AG04450 (cell line): ENCODE measurements around the gene CCNQ. TPM values are rescaled to one million over a fixed set of nuclear protein-coding genes. Genes with fewer than 3 reads are reported as not detected.

ENCODE experiments used
- CTCF ChIA-PET: fragments of 300-600, 350-600 bp; formaldehyde crosslinking; extraction: SDS; loops from one replicate; lab custom pipeline; 2022; ENCODE audit warnings: antibody characterized with exemption, inconsistent platforms; lab: Charles Lee
- POLR2A ChIA-PET: fragments of 350-600 bp; formaldehyde crosslinking; extraction: SDS; loops from one replicate; lab custom pipeline; 2021; ENCODE audit warnings: antibody characterized with exemption, inconsistent platforms; lab: Yijun Ruan, JAX
- DNase-seq: peaks from one replicate; pipeline ENCODE4 v3.0.0-alpha.2; 2011; ENCODE audit warnings: low read depth, low spot score
- H3K27ac ChIP-seq: one replicate; pipeline ENCODE4 v1.5.1; 2012; ENCODE audit warnings: low read depth, low read length, control low read depth
- H3K27me3 ChIP-seq: one replicate; pipeline ENCODE4 v1.6.0; 2012; ENCODE audit warnings: low read length; ENCODE audit not compliant: control insufficient read depth, insufficient read depth
- H3K4me3 ChIP-seq: 2 replicates; pipeline ENCODE4 v1.5.1; 2011; ENCODE audit warnings: mild to moderate bottlenecking, low read depth, low read length, control low read depth
- H3K9me3 ChIP-seq: 2 replicates; pipeline ENCODE4 v1.5.1; 2012; ENCODE audit warnings: low read length; ENCODE audit not compliant: control insufficient read depth, insufficient read depth
- polyA minus RNA-seq: library from RNA; depleted of rRNA, polyadenylated mRNA; stranded (reverse); fragments of >200 nt; gene quantifications from 2 replicates; pipeline ENCODE4 v1.2.3, GENCODE V29; 2011; rRNA and poly(A)+ RNA removed
- polyA plus RNA-seq: library from polyadenylated mRNA; depleted of rRNA; stranded (reverse); fragments of >200 nt; gene quantifications from 2 replicates; pipeline ENCODE4 v1.2.3, GENCODE V29; 2011; rRNA removed
- TF ChIP-seq, protein P1 (sequence below): IDR thresholded peaks from 2 replicates; pipeline ENCODE4 v1.5.1; 2011; ENCODE audit warnings: low read depth, low read length, control low read depth, inconsistent platforms

CCNQ gene
- 23.6 and 28.1 TPM in 2 replicates for polyA plus RNA-seq
- 15.9 and 17.7 TPM in 2 replicates for polyA minus RNA-seq

DNA sequence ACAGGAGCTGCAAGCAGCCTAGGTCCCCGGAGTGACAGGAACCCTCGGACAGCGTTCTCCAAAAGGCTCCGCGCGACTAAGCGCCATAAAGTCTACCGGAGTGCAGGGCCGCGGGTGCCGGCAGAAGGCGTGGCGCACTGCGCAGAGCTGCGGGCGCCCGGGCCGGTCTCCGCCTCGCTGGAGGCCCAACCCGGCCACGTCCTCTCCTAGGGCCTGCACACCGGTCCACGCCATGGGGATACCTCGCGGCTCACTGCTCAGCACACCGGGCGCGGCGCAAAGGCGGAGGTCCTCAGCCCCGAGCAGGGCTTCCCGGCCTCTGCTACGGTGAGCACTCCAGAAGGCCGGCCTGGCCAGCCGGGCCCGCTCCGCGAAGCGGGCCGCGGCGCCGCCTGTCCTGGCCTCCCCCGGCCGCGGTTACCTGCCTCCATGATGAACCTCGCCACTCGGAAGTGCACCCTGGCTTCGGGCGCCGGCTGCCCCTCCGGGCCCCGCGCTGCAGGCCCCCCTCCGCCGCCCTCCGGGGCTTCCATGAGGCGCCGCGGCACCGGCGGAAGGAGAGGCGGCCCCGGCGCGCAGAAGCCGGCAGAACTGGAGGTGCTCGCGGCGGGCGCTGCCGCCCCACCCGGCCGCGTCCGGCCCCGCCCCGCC, at the start of gene CCNQ:
Gene CCNQ (minus strand): TSS at position 599 of the 651 bp plus-strand sequence. CDS start 66 bp downstream, at position 533.
- Histone ChIP-seq H3K27ac (no peak within 1 kb of the TSS), H3K4me3 (peak within 1 kb of the TSS; percentile 69), H3K9me3 (no peaks in the 10 kb centered on the region), H3K27me3 (no peaks in the 10 kb centered on the region)
- ChIA-PET POLR2A (interaction anchor here (0.8 to 1.0 kb wide), 2 partner anchors 55 to 125 kb away, joined by 4 to 6 read pairs; partner anchors contain the start of gene BCAP31), CTCF (interaction anchor here (0.7 to 4.4 kb wide), 4 partner anchors 11 to 73 kb away, joined by 3 to 20 read pairs (median 9); no protein-coding TSS in a partner anchor)
- no peak for DNase-seq
- TF ChIP-seq, protein P1, sequence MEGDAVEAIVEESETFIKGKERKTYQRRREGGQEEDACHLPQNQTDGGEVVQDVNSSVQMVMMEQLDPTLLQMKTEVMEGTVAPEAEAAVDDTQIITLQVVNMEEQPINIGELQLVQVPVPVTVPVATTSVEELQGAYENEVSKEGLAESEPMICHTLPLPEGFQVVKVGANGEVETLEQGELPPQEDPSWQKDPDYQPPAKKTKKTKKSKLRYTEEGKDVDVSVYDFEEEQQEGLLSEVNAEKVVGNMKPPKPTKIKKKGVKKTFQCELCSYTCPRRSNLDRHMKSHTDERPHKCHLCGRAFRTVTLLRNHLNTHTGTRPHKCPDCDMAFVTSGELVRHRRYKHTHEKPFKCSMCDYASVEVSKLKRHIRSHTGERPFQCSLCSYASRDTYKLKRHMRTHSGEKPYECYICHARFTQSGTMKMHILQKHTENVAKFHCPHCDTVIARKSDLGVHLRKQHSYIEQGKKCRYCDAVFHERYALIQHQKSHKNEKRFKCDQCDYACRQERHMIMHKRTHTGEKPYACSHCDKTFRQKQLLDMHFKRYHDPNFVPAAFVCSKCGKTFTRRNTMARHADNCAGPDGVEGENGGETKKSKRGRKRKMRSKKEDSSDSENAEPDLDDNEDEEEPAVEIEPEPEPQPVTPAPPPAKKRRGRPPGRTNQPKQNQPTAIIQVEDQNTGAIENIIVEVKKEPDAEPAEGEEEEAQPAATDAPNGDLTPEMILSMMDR = no peak

DNA sequence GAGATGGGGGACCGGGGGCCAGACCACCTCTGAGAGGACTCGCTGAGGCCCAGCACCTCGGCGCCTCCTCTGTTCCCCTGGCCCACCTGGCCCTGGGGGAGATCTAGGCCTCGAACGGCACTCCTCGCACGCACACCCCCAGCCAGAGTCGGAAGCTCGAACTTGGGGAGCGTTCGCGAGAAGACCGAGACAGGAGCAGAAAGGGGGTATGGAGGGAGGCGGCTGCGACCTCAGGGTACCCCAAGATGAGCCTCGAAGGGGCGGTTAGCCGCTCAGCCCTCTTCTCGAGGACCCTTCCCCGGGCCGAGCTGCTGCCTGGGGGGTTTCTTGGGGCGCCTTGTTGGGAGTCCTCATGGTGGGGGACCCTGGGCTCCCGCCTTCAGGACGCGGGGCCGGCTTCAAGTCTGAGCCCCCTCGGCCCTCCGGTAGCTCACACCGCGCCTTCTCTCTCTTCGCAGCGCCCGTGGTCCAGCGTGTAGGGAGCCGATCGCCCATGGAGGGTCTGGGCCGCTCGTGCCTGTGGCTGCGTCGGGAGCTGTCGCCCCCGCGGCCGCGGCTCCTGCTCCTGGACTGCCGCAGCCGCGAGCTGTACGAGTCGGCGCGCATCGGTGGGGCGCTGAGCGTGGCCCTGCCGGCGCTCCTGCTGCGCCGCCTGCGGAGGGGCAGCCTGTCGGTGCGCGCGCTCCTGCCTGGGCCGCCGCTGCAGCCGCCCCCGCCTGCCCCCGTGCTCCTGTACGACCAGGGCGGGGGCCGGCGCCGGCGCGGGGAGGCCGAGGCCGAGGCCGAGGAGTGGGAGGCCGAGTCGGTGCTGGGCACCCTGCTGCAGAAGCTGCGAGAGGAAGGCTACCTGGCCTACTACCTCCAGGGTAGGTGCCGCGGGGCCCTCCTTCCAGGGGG, 48.8 kb upstream of the CCNQ start:
- Histone ChIP-seq H3K4me3 (no peak overlapping the region), H3K27ac (no peak overlapping the region), H3K27me3 (peaks cover 40% of the 10 kb centered on the region), H3K9me3 (no peaks in the 10 kb centered on the region)
- POLR2A ChIA-PET = no interaction called here
- TF ChIP-seq, protein P1 = no peak
- CTCF ChIA-PET = interaction anchor here (0.9 kb wide), 1 partner anchor 108 kb away, joined by 4 read pairs; no protein-coding TSS in a partner anchor
- DNase-seq = no peak

DNA sequence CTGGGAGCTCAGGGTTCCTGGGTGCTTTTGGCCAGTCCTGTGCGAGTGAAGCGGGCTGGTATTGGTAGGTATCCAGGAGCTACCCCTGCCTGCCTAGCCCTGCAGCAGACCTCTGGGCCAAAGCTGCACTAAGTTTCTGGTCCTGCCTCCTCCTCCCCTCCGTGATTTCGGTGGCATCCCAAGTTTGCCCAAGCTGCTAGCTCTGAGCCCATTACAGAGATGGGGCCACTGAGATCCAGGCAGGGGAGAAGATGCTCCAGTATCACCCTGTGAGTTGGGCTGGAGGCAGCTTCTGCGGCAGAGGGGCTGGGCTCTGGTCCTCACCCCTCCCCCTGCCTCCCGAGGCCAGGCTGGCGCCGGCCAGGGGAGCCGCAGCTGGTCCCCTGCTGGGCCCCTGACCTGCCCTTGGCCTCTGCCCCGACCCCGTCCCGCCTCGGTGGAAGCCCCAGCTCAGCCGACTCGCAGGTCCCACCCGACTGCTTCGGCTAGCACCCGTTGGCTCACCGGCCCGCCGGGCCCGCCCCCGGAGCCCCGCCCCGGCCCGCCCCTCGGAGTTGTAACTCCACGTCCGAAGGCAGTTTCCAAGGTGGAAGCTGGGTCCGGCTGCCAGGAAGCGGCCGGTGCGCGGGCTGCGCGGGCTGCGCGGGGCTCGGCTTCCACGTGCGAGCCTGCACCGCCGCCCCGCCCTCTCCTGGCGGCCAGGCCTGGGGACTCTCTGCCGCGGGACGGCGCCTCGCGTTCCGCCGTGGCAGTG, 47.9 kb upstream of the CCNQ start, which contains the start of gene DUSP9:
Gene DUSP9 (plus strand): TSS at position 584 of the 754 bp plus-strand sequence. CDS start 751 bp downstream, outside the sequence.
- CTCF ChIA-PET = interaction anchor here (0.7 to 1.1 kb wide), 2 partner anchors 13 to 22 kb away, joined by 3 read pairs; no protein-coding TSS in a partner anchor
- no peak within 1 kb of the TSS for H3K4me3 ChIP-seq
- POLR2A ChIA-PET = interaction anchor here (0.6 to 0.7 kb wide), 2 partner anchors 28 to 89 kb away, joined by 3 read pairs; no protein-coding TSS in a partner anchor
- peaks cover 45% of the 10 kb centered on the region for H3K27me3 ChIP-seq
- H3K9me3 ChIP-seq = no peaks in the 10 kb centered on the region
- H3K27ac ChIP-seq = no peak within 1 kb of the TSS
- DNase-seq = no peak
- TF ChIP-seq, protein P1 = no peak

DNA sequence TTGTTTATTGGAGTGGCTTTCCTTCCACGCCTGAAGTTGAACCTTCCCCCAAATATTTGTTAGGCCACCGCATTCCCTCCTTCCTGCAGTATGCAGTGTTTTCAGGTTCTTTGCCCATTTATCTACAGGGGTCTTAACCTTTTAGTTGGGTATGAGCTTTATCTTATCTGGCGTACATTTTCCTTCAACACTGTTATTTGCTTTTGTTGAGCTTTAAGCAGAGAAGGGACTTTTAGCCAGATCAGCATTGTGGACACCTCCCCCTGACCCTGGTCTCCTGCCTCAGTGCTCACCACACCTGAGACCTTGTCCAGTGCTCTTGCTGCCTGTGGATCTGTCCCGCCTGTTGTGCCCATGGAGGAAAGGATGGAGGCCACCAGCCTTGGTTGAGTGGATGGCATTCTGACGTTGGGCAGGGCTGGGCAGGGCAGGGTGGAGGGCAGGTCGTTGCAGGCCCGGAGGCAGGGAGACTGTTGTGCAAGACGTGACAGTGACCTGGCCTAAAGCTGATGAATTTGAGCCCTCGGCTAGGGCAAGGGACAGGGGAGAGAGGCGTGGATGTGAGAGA, 47.1 kb upstream of the CCNQ start:
- TF ChIP-seq, protein P1 = no peak
- Histone ChIP-seq H3K27me3 (peaks cover 50% of the 10 kb centered on the region), H3K27ac (no peak overlapping the region), H3K9me3 (no peaks in the 10 kb centered on the region), H3K4me3 (no peak overlapping the region)
- no peak for DNase-seq
- ChIA-PET POLR2A (interaction anchor here (0.6 to 0.7 kb wide), 2 partner anchors 27 to 89 kb away, joined by 3 read pairs; no protein-coding TSS in a partner anchor), CTCF (interaction anchor here (0.7 to 1.7 kb wide), 4 partner anchors 14 to 107 kb away, joined by 3 to 5 read pairs (median 3); no protein-coding TSS in a partner anchor)
